OCI-LY3 (cell line): ENCODE measurements around the gene STRBP.

Experiments
- H2AFZ ChIP-seq: fragments of 200-600, 300-600 bp; shearing (Covaris generic); 2 replicates; pipeline ENCODE4 v1.6.0; 2014; ENCODE audit warnings: antibody characterized with exemption, low read depth, low read length
- H3K27ac ChIP-seq: fragments of 200-600, 300-600 bp; sonication (generic); 2 replicates; pipeline ENCODE4 v1.5.1; 2014; ENCODE audit warnings: mild to moderate bottlenecking, low read length, moderate library complexity, mixed read lengths
- H3K27me3 ChIP-seq: fragments of 200-600, 300-600 bp; sonication (generic); 2 replicates; pipeline ENCODE4 v1.6.1; 2014; ENCODE audit warnings: low read depth, low read length, mixed read lengths
- H3K36me3 ChIP-seq: fragments of 200-600, 300-600 bp; sonication (generic); replicated peaks from 2 replicates; pipeline ENCODE3; 2014; ENCODE audit warnings: low read depth, low read length, mixed read lengths
- H3K4me1 ChIP-seq: fragments of 300-600, 200-600 bp; sonication (generic); 2 replicates; pipeline ENCODE4 v1.6.1; 2014; ENCODE audit warnings: low read length, mixed read lengths
- H3K4me2 ChIP-seq: fragments of 200-600, 300-600 bp; sonication (generic); 2 replicates; pipeline ENCODE4 v1.6.1; 2014; ENCODE audit warnings: low read length, mixed read lengths
- H3K4me3 ChIP-seq: fragments of 300-600, 200-600 bp; sonication (generic); 2 replicates; pipeline ENCODE4 v1.5.1; 2014; ENCODE audit warnings: antibody characterized with exemption, mild to moderate bottlenecking, low read length, moderate library complexity
- H3K79me2 ChIP-seq: fragments of 300-600, 200-600 bp; shearing (Covaris generic); 2 replicates; pipeline ENCODE4 v1.6.1; 2014; ENCODE audit warnings: mild to moderate bottlenecking, low read length, mixed read lengths
- H3K9ac ChIP-seq: fragments of 300-600, 200-600 bp; shearing (Covaris generic); 2 replicates; pipeline ENCODE4 v1.6.0; 2014; ENCODE audit warnings: mild to moderate bottlenecking, low read length, moderate library complexity
- H3K9me3 ChIP-seq: fragments of 200-600, 300-600 bp; shearing (Covaris generic); 2 replicates; pipeline ENCODE4 v1.6.1; 2014; ENCODE audit warnings: low read length, mixed read lengths; ENCODE audit not compliant: insufficient read depth
- H4K20me1 ChIP-seq: fragments of 200-600, 300-600 bp; sonication (generic); 2 replicates; pipeline ENCODE4 v1.6.1; 2016; ENCODE audit warnings: low read length, mixed read lengths; ENCODE audit not compliant: insufficient read depth
- EZH2phosphoT487 ChIP-seq: fragments of 200-600 bp; shearing (Covaris generic); IDR thresholded peaks from 2 replicates; pipeline ENCODE4 v1.6.1; 2018; ENCODE audit warnings: antibody characterized with exemption, mixed run types, low read depth
- TF ChIP-seq, protein P1 (sequence below): fragments of 200-600, 300-600 bp; sonication (generic); IDR thresholded peaks from 2 replicates; pipeline ENCODE4 v1.5.1; 2014; ENCODE audit warnings: antibody characterized with exemption, low read length, low read depth

STRBP gene

DNA sequence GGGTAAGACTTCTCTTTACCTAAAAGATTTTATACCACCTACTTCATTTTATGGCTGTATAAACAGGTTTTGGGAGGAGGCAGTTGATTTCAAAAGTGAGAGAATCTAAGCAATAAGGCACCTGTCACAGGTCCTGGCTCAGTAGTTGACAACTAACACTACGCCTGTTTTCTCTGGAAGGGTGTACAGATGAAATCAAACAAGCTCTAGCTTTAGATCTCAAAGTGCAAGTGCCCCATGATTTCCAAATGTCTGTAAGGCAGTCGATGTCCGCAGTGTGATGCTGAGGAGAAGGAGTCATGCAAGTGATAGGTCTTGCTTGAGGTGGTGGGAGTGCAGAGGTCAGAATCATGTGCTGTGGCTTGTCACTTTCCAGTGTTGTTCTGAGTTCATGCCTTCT is 168.8 kb downstream of the STRBP start:
- Histone ChIP-seq H3K36me3 (peaks cover 61% of the 10 kb centered on the region), H3K9ac (no peak overlapping the region)

DNA sequence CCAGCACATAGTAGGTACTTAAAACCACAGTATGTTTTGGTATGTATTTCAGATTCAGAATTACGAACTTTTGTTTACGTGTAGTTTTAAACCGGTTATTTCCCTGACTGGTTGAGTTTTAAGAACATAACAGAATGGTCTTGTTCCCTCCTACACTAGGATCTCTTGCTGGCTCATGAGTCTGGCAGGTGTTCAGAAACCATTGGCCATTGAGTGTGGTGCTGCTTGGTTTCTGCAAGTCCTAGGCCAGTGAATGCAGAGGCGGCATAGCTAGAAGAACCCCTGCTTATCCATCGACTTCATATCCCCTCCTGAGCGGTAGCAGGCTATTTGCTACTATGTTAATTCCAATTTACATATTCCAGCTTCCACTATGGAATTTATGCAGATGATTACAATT is 169.3 kb downstream of the STRBP start:
- Histone ChIP-seq H3K9ac (no peak overlapping the region), H2AFZ (no peak overlapping the region), H3K4me2 (no peak overlapping the region), H3K9me3 (no peaks in the 10 kb centered on the region), H3K4me3 (no peak overlapping the region), H3K4me1 (peaks cover 23% of the 10 kb centered on the region), H3K79me2 (no peaks in the 10 kb centered on the region), H3K27me3 (no peaks in the 10 kb centered on the region), H4K20me1 (no peaks in the 10 kb centered on the region; the same call in 1 of the 2 replicates), H3K27ac (no peak overlapping the region), H3K36me3 (peaks cover 56% of the 10 kb centered on the region)
- TF ChIP-seq, protein P1, sequence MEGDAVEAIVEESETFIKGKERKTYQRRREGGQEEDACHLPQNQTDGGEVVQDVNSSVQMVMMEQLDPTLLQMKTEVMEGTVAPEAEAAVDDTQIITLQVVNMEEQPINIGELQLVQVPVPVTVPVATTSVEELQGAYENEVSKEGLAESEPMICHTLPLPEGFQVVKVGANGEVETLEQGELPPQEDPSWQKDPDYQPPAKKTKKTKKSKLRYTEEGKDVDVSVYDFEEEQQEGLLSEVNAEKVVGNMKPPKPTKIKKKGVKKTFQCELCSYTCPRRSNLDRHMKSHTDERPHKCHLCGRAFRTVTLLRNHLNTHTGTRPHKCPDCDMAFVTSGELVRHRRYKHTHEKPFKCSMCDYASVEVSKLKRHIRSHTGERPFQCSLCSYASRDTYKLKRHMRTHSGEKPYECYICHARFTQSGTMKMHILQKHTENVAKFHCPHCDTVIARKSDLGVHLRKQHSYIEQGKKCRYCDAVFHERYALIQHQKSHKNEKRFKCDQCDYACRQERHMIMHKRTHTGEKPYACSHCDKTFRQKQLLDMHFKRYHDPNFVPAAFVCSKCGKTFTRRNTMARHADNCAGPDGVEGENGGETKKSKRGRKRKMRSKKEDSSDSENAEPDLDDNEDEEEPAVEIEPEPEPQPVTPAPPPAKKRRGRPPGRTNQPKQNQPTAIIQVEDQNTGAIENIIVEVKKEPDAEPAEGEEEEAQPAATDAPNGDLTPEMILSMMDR, result no peak
- TF ChIP-seq EZH2phosphoT487, result no peak

More for the DNA sequence above, 168.8 kb downstream of the STRBP start:
- no peaks in the 10 kb centered on the region for H3K27me3 ChIP-seq
- TF ChIP-seq, protein P1, result no peak
- no peak for TF ChIP-seq EZH2phosphoT487
- no peak overlapping the region for H3K4me2 ChIP-seq
- no peak overlapping the region for H2AFZ ChIP-seq
- H3K9me3 ChIP-seq, result no peaks in the 10 kb centered on the region
- H3K4me1 ChIP-seq, result peaks cover 22% of the 10 kb centered on the region
- no peaks in the 10 kb centered on the region for H3K79me2 ChIP-seq
- H3K4me3 ChIP-seq, result no peak overlapping the region
- H4K20me1 ChIP-seq, result no peaks in the 10 kb centered on the region; the same call in 1 of the 2 replicates
- no peak overlapping the region for H3K27ac ChIP-seq

DNA sequence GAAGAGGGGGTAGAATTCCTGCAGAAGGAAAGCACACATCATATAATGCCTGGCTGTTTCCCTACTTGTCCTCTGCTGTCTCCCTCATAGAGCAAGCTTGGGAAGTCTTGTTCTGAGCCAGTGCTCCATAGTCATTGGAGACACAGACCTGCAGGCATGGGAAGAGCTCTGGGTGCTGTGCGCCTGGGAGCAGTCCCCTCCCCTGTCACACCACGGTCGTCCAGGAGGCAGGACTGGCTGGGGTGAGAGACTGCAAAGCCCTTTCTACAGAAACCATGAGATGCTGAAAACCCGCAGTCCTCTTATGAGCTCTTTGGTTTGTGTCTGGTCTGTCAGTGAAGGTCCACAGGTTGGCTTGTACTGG is 170.3 kb downstream of the STRBP start:
- no peak overlapping the region for H3K4me3 ChIP-seq
- H3K4me2 ChIP-seq, result no peak overlapping the region
- H3K4me1 ChIP-seq, result peaks cover 23% of the 10 kb centered on the region
- H2AFZ ChIP-seq, result no peak overlapping the region
- no peaks in the 10 kb centered on the region for H3K79me2 ChIP-seq
- no peaks in the 10 kb centered on the region; the same call in 1 of the 2 replicates for H4K20me1 ChIP-seq
- H3K9ac ChIP-seq, result no peak overlapping the region
- no peaks in the 10 kb centered on the region for H3K27me3 ChIP-seq
- TF ChIP-seq, protein P1, result no peak
- TF ChIP-seq EZH2phosphoT487, result no peak
- H3K36me3 ChIP-seq, result peaks cover 61% of the 10 kb centered on the region
- H3K9me3 ChIP-seq, result no peaks in the 10 kb centered on the region
- H3K27ac ChIP-seq, result no peak overlapping the region

DNA sequence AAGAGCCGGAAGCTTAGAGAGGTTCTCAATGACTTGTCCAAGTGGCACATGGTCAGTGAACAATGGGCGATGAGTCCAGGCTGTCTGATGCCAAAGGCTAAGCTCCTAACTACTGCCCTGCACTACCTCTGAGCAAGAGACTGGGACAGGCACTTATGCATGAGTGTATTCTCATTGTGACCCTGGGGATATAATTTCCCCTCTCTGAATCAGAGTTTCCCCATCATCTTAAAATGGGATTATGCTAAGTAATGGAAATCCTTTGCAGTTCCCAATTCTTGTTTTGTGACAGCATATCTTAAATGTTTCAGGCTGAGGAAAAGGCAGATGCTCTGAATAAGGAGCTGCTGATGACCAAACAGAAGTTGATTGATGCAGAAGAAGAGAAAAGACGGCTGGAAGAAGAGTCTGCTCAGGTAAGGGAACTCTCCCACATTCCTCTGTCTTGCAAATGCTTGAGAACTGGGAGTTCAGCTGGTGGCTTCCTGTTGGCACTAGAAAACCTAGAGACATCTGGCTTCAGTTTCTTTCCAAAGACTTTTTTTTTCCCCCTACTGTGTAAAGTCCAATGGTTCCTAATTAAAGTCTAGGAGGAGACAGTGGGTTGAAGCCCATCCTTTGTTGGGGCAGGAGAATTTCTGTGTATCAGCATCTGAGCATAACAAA is 170.8 kb downstream of the STRBP start:
- Histone ChIP-seq H3K4me3 (no peak overlapping the region), H3K9ac (no peak overlapping the region), H3K36me3 (peaks cover 61% of the 10 kb centered on the region), H3K79me2 (no peaks in the 10 kb centered on the region), H3K4me2 (no peak overlapping the region), H3K27me3 (no peaks in the 10 kb centered on the region), H3K27ac (no peak overlapping the region), H4K20me1 (no peaks in the 10 kb centered on the region; the same call in 1 of the 2 replicates), H3K4me1 (peaks cover 23% of the 10 kb centered on the region), H3K9me3 (no peaks in the 10 kb centered on the region), H2AFZ (no peak overlapping the region)
- no peak for TF ChIP-seq EZH2phosphoT487
- TF ChIP-seq, protein P1, result no peak
